GM21367 (cell line): ENCODE measurements around the gene COPS7A.

Experiments
- ATAC-seq: cut with Tn5 transposase; IDR thresholded peaks from one replicate; pipeline ENCODE4 v1.9.1; 2021; ENCODE audit not compliant: unreplicated experiment

COPS7A gene

GRCh38 chr12:6750506-6750905 is 26.7 kb downstream of the COPS7A start:
- ATAC-seq = no peak

DNA sequence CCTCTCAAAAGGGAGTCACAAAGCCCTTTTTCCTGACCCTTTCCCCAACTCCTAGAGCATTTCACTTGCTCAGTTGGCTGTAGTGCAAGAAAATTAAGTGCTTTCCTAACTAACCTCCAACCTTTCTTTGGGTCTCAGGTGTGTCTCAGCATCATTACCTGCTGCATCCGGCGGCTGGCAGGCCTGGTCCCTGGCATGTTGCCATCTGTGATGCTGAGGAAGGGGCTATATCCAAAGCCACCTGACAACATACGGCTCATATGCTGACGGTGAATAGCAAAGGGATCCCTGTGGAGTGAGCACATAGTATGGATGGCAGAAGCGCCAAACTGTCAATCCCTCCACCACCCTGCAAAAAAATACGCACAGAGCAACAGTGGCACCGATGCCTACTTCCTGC is 27.9 kb downstream of the COPS7A start:
- ATAC-seq = no peak

GRCh38 chr12:6752167-6752920 is 28.5 kb downstream of the COPS7A start:
- no peak for ATAC-seq

DNA sequence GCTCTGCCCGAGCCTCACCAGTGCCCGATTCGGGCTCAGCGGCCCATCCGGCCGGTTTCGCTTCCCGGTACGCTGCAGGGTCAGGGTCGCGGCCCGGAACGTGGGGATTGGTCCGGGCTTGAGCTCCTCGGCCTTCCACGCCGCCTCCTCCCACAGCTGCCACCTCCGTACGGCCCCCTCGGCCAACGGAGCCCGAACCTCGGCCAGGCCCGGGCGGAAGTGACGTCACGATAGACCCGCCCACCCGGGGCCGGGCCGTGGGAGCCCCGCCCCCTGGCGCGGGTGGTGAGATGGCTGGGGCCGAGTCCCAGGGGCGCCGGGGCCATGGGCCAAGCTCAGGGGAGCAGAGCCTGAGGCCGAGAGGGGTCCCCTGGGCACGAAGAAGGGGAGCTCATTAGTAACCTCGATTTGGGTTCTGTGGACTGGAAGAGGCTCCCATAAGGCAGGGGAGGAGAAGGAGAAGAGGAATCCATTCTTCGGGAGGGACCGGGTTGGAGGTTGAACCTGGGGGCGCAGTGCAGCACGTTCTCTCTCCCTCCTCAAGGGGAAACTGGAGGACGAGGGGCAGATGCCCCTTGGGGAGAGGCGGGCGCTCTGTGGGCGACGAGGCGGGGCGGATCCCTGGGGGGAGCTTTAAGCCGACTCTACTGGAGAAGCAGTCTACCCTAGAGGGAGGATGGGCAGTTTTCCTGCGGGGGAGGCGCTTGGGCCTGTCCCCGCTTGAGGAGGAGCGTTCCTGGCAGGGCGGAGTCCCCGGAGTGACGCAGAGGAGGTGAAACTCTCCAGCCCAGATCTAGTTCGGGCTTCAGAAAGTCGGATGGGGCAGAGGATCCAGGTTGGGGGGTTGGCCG is 29.3 kb downstream of the COPS7A start, which contains the start of gene MLF2:
TSS of gene MLF2 (minus strand) at position 221 of the 851 bp plus-strand sequence. CDS start 807 bp downstream, outside the sequence.
- ATAC-seq = peak; percentile 85

DNA sequence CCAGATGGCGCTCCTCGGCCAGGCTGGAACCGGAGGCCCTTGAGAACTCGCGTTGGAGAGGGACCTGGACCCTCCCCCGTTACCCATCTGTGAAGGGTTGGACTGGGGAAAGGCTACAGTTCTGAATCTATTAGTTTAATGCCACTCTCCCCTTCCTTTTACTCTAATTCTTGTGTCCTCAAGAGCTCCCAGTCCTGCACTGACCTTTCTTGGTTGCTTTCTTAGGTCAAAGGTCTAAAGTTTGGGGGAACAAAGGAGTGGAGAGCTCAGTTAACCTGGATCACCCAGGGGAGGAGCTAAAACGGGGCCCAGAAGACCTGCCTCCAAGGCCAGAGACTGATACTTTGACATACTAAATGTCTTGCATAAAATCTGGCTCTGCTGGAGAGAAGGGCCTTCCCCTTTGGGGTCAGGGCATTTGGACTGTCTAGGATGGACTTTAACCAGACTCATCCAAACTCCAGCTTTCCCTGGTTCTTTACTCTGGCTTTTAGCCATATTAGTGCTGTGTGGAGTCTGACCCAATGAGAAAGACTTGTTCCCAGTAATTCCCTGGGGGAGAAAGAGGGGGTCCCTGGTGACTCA is 30.0 kb downstream of the COPS7A start:
- no peak for ATAC-seq

GRCh38 chr12:6754411-6754810 is 30.6 kb downstream of the COPS7A start:
- no peak for ATAC-seq

GRCh38 chr12:6757028-6757690 is 33.3 kb downstream of the COPS7A start:
- ATAC-seq = no peak

GRCh38 chr12:6758506-6759095 is 34.8 kb downstream of the COPS7A start:
- no peak for ATAC-seq

- ATAC-seq = no peak
These were observed 35.9 kb downstream of the COPS7A start for GRCh38 chr12:6759741-6760140.

GRCh38 chr12:6763380-6763779 is 39.5 kb downstream of the COPS7A start:
- no peak for ATAC-seq

DNA sequence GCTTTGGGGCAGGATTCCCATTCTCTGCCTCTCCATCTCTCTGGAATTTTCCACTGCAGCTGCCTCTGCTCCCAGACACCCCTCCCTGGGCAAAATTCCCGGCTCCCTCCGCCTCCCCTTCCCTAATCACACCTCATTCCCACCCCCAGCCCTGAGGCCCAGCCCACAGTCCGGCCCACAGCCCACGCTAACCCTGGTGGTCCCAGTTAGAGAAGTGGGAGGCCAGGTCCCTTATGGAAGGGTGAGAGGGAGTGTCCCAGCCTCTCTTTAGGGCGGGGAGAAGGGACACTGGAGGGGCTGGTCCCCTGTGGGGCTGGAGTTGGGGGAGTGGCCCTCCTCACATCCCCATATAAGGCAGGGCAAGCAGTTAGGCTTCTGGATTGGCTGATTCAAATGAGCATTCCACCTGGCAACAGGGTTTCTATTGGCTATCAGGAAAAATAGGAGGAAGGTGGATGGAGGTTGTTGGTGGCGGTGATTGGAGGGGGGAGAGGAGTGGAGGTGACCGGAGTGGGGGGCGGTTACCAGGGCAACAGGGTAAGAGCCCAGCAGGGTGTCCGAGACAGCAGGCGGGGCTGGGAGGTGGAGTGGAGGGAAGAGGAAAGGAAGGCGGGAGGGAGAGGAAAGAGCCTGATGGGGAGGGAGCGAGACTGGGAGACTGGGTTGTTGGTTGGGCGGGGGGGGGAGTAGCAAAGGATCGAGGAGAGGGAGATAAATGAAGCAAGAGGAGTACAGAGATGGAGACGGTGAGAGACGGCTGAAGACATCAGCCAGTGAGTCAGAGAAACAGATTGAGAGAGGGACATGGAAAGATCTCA is 40.4 kb downstream of the COPS7A start:
- ATAC-seq = peak; percentile 77

DNA sequence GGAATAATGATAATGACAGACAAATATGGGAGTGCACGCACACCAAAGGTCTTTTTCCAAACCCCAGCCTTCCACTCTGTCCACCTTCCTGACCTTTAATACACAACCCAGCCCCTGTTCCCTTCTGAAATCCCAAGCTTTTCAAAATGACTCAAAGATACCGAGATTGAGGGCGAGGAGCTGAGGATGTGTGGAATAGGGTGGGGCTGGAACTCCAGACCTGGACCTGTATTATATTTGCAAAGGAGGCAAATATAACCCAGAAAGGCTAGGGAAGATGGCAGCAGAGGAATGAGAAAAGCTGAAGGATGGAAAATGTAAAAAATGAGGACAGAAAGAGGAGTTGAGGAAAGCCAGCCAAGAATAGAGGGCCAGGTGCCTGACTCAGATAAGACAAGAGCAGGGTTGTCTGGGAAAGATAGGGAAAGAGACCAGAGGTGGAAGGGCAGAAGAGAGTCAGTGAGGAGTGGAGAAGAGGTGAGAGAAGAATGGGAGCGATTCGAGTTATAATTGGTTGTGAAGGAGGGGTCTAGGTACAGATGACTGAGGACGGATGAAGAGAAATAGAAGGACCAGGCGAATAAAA is 41.3 kb downstream of the COPS7A start:
- ATAC-seq = no peak

DNA sequence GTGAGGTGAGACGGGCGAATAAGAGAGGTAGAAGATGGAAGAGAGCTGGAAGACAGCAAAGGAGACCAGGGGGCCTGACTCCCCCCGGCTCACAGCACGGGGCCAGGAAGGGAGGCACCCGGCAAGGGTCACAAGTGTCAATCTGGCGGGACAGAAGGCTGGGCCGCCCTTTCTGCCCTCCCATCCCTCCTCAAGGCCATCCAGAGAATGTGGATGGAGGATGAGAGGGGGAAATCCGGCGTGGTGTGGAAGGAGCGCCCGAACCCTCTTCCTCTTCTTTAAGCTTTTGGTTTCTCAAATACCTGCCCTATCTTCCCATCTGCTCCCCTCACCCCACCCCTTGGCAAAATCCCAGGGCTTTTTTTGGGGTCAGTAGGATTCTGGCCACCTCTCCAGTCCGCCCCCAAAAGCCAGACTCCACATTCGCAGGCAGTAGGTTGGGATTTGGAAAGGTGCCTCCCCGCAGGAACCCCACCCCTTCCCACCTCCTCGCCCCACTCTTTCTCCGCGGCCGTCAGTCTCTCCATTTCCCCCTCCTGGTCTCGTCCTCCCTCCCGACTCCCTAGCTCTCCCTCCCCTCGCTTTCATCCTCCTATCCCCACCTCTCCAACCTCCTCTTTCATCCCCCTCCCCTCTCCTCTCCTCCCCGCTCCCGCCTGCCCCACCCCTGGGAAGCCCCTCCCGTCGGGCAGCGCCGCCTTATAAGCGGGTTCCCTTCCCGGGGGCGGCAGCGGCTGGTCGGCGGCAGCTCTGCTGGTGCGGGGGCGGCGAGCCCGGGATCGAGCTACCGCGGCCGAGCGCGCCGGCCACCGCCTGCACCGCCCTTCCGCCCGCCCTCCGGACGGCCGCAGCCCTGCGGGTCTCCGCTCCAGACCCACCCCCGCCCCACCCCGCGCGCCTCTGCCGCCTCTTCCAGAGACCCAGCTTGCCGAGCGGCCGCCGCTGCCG is 42.1 kb downstream of the COPS7A start, which contains the start of gene PTMS:
TSS of gene PTMS (plus strand) at position 730 of the 948 bp plus-strand sequence. CDS start 343 bp downstream, outside the sequence.
- peak; percentile 12 for ATAC-seq

- peak; percentile 46 for ATAC-seq
These were observed 43.0 kb downstream of the COPS7A start for GRCh38 chr12:6766651-6767349.

DNA sequence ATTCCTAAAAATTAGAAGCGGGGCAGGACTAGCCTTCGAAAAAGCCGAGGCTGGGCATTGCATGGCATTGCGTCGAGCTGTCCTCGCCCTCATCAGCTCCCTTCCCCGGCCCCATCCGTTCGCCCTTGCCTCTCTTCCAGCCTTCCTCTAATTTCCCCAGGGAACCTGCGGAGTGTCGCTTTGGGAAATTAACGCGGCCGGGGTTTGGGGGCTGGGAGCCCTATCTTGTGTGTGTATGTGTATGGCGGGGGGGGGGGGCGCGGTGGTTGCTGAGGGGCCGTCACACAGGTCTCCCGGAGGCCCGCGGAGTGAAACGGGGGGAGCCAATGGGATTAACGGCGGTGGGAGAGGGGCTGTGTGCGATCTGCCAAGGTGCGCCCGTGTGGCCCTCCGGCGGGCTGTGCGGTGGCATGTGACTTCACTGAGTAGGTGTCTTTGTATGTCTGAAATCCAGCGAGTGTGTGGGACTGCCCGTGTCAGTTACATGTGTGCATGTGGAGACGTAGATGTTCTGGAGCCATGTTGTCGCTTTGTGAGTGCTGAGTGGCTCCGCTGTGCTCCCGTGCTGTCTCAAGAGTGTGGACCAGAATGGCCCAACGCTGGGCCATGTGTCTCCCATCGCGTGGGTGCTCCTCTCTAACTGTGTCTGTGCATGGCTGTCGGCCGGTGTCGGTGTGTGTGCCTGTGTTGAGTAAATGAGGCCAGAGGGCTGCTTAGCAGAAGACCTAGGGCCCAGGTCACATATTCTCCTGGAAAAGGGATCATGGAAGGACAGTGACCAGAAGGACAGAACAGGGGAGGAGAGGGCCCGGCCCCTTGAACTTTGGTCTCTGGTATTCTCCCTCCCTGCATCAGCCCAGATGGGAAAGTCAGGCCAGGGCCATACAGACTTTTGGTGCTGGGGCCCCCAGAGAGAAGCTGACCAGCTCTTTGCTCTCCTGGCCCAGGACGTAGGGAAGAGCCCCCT is 43.8 kb downstream of the COPS7A start:
- no peak for ATAC-seq

GRCh38 chr12:6768437-6768914 is 44.6 kb downstream of the COPS7A start:
- no peak for ATAC-seq
